HUDEP-2 (cell line): ENCODE results near the gene NFE2L3.

ENCODE experiments used
- DNase-seq, 76 experiments: peaks; one replicate each; lab custom pipeline; 2025; ENCODE audit not compliant: unreplicated experiment in 76 of 76; lab: John Stamatoyannopoulos, UW

Gene NFE2L3

GRCh38 chr7:26198781-26199169 lies 46.8 kb downstream of the NFE2L3 start:
- no peak for DNase-seq

- peak in 30 of 76 experiments; percentile 18 to 72 (median 40) for DNase-seq
Measured at GRCh38 chr7:26199301-26200037, 47.5 kb downstream of the NFE2L3 start.

GRCh38 chr7:26200038-26200443 lies 48.0 kb downstream of the NFE2L3 start:
- DNase-seq, result peak in 52 of 76 experiments; percentile 5 to 98 (median 55)

GRCh38 chr7:26200444-26201246 lies 48.6 kb downstream of the NFE2L3 start, which contains the start of gene HNRNPA2B1:
Gene HNRNPA2B1, minus strand, starts transcription at chr7:26200746. Its CDS starts 169 bp downstream, at chr7:26200577.
- peak; percentile 79 to 99 (median 96) for DNase-seq

- peak; percentile 47 to 97 (median 90) for DNase-seq
Measured at GRCh38 chr7:26201247-26202018, 49.4 kb downstream of the NFE2L3 start, which contains the start of gene CBX3. Gene CBX3, plus strand, starts transcription at chr7:26201745. Its CDS starts 1,254 bp downstream, at chr7:26202999.

- peak in 28 of 76 experiments; percentile 20 to 69 (median 46) for DNase-seq
Measured at GRCh38 chr7:26202019-26202990, 50.3 kb downstream of the NFE2L3 start.

GRCh38 chr7:26203016-26203415 lies 51.0 kb downstream of the NFE2L3 start:
- DNase-seq, result peak in 1 of 76 experiments; percentile 48

- no peak for DNase-seq
Measured at GRCh38 chr7:26208040-26208439, 56.0 kb downstream of the NFE2L3 start.

GRCh38 chr7:26212921-26213718 lies 61.1 kb downstream of the NFE2L3 start:
- DNase-seq, result no peak

GRCh38 chr7:26213807-26214515 lies 62.0 kb downstream of the NFE2L3 start:
- DNase-seq, result no peak

GRCh38 chr7:26216049-26216448 lies 64.1 kb downstream of the NFE2L3 start:
- DNase-seq, result no peak

GRCh38 chr7:26224359-26224758 lies 72.4 kb downstream of the NFE2L3 start:
- no peak for DNase-seq

GRCh38 chr7:26227987-26228386 lies 76.0 kb downstream of the NFE2L3 start:
- DNase-seq, result no peak

GRCh38 chr7:26233902-26234511 lies 82.0 kb downstream of the NFE2L3 start:
- DNase-seq, result peak in 4 of 76 experiments; percentile 4 to 23 (median 10)
